Calu3 (cell line): ENCODE measurements around the gene MTG1. TPM values are rescaled to one million over a fixed set of nuclear protein-coding genes. Genes with fewer than 3 reads are reported as not detected.

Source experiments
- BruUV-seq: library from RNA; stranded (reverse); fragments of 400-500 nt; replicated peaks from 2 replicates; lab custom pipeline; 2021; lab: Mats Ljungman, UMichigan
- CTCF ChIA-PET: fragments of 300-600 bp; sonication (Branson Sonifier 250); formaldehyde crosslinking; loops from one replicate; lab custom pipeline; 2022; ENCODE audit warnings: antibody characterized with exemption; lab: Charles Lee
- DNase-seq: peaks from one replicate; pipeline ENCODE4 v3.0.0; 2022
- H3K27ac Mint-ChIP-seq: one replicate; pipeline ENCODE4 v1.8.0; 2022; ENCODE audit warnings: mixed read lengths; ENCODE audit not compliant: unreplicated experiment
- H3K27me3 Mint-ChIP-seq: one replicate; pipeline ENCODE4 v1.8.0; 2022; ENCODE audit warnings: mixed read lengths; ENCODE audit not compliant: unreplicated experiment
- H3K36me3 Mint-ChIP-seq: one replicate; pipeline ENCODE4 v1.8.0; 2022; ENCODE audit warnings: mild to moderate bottlenecking, moderate library complexity, mixed read lengths; ENCODE audit not compliant: insufficient read depth, unreplicated experiment
- H3K4me1 Mint-ChIP-seq: one replicate; pipeline ENCODE4 v1.8.0; 2022; ENCODE audit warnings: mild to moderate bottlenecking, low read depth, mixed read lengths; ENCODE audit not compliant: unreplicated experiment
- H3K4me3 Mint-ChIP-seq: one replicate; pipeline ENCODE4 v1.8.0; 2022; ENCODE audit warnings: mild to moderate bottlenecking, low read depth, moderate library complexity, mixed read lengths; ENCODE audit not compliant: unreplicated experiment
- H3K9me3 Mint-ChIP-seq: one replicate; pipeline ENCODE4 v1.8.0; 2022; ENCODE audit warnings: low read depth, mixed read lengths; ENCODE audit not compliant: unreplicated experiment
- CTCF ChIP-seq: fragments of 200-600 bp; IDR thresholded peaks from one replicate; pipeline ENCODE4 v1.8.0; 2022; ENCODE audit warnings: antibody characterized with exemption; ENCODE audit not compliant: unreplicated experiment
- intact Hi-C: fragments of 100-400 bp; cut with micrococcal nuclease; formaldehyde crosslinking; loops from one replicate; pipeline ENCODE4 v1.10.0; 2022; ENCODE audit not compliant: unreplicated experiment
- total RNA-seq: library from RNA; stranded (reverse); gene quantifications from 2 replicates; pipeline ENCODE4 v1.2.3, GENCODE V29; 2022

MTG1 gene
- total RNA-seq, 1 experiment from 2014 or later = 39.5 TPM

- H3K36me3 Mint-ChIP-seq = peaks cover 9% of the 10 kb centered on the region
- no peak overlapping the region for H3K4me3 Mint-ChIP-seq
- CTCF ChIA-PET = no interaction called here
- H3K9me3 Mint-ChIP-seq = peaks cover 2% of the 10 kb centered on the region
- no peaks in the 10 kb centered on the region for H3K27me3 Mint-ChIP-seq
- no peak overlapping the region for H3K27ac Mint-ChIP-seq
- no peak for DNase-seq
- no peak for TF ChIP-seq CTCF
- no peaks in the 10 kb centered on the region for H3K4me1 Mint-ChIP-seq
- BruUV-seq = no TSS peak
- intact Hi-C loops = no loop called here
Observed at GRCh38 chr10:133455196-133455595, 61.2 kb downstream of the MTG1 start.

- peaks cover 9% of the 10 kb centered on the region for H3K36me3 Mint-ChIP-seq
- intact Hi-C loops = no loop called here
- H3K4me3 Mint-ChIP-seq = no peak overlapping the region
- H3K27me3 Mint-ChIP-seq = no peaks in the 10 kb centered on the region
- H3K9me3 Mint-ChIP-seq = peaks cover 2% of the 10 kb centered on the region
- no TSS peak for BruUV-seq
- TF ChIP-seq CTCF = no peak
- CTCF ChIA-PET = no interaction called here
- no peak for DNase-seq
- no peaks in the 10 kb centered on the region for H3K4me1 Mint-ChIP-seq
- no peak overlapping the region for H3K27ac Mint-ChIP-seq
Observed at GRCh38 chr10:133455611-133456031, 61.7 kb downstream of the MTG1 start.

GRCh38 chr10:133456041-133456951 is 62.3 kb downstream of the MTG1 start:
- BruUV-seq = no TSS peak
- H3K4me1 Mint-ChIP-seq = no peaks in the 10 kb centered on the region
- H3K4me3 Mint-ChIP-seq = no peak overlapping the region
- H3K27me3 Mint-ChIP-seq = no peaks in the 10 kb centered on the region
- intact Hi-C loops = no loop called here
- CTCF ChIA-PET = no interaction called here
- no peak overlapping the region for H3K27ac Mint-ChIP-seq
- no peak for DNase-seq
- H3K9me3 Mint-ChIP-seq = peaks cover 3% of the 10 kb centered on the region
- no peak for TF ChIP-seq CTCF
- H3K36me3 Mint-ChIP-seq = peaks cover 9% of the 10 kb centered on the region

DNA sequence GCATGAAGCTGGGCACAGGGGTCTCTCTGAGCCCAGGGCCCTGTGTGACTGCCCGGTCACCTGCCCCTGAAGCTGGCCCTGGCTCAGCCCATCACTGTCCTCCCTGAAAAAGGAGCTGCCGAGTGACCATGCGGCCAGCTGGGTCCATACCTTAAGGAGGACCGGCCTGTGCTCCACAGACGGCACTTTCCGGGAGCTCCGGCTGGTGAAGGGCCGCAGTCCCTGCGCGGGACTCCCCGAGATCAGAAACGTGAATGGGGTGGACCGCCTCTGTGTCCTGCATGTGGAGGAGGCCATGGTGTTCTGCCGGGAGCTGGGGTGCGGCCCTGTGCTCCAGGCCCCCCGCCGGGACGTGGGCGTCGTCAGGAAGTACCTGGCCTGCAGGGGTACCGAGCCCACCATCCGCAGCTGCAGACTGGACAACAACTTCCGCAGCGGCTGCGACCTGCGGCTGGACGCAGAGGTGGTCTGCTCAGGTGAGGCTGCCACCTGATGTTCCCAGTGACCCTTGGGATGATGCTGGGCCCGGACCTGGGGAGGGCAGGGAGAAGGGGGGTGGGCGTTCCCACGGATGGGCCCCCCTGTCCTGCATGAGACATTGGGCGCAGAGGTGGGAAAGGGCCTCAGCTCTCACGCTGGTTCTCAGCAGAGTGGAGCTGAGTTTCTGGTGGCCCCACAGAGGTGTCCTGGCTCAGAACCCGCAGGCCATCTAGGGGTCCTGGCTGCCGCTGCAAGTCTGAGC is 63.3 kb downstream of the MTG1 start:
- no TSS peak for BruUV-seq
- H3K4me1 Mint-ChIP-seq = no peaks in the 10 kb centered on the region

More for the DNA sequence above, 63.3 kb downstream of the MTG1 start:
- Mint-ChIP-seq H3K27ac (no peak overlapping the region), H3K9me3 (peaks cover 7% of the 10 kb centered on the region), H3K4me3 (no peak overlapping the region), H3K27me3 (no peaks in the 10 kb centered on the region), H3K36me3 (peaks cover 9% of the 10 kb centered on the region)
- intact Hi-C loops = no loop called here
- no peak for TF ChIP-seq CTCF
- CTCF ChIA-PET = no interaction called here
- no peak for DNase-seq
